Astrocyte (in vitro differentiated cells and primary cell): ENCODE results near the gene KRTCAP2. TPM values are rescaled to one million over a fixed set of nuclear protein-coding genes. Genes with fewer than 3 reads are reported as not detected.

ENCODE experiments used
- DNase-seq: peaks from one replicate; pipeline ENCODE4 v3.0.0-alpha.2; 2010; ENCODE audit warnings: low read depth
- FAIRE-seq: peaks from 2 replicates; lab custom pipeline; 2011; peaks lifted over from hg19 to GRCh38; lab: Jason Lieb, UNC
- H2AFZ ChIP-seq: 2 replicates; pipeline ENCODE4 v1.6.0; 2012; ENCODE audit warnings: low read depth, low read length, inconsistent platforms
- H3K27ac ChIP-seq: 2 replicates; pipeline ENCODE4 v1.5.1; 2011; ENCODE audit warnings: low read depth, low read length, inconsistent platforms
- H3K27me3 ChIP-seq: 2 replicates; pipeline ENCODE4 v1.6.0; 2011; ENCODE audit warnings: low read length, inconsistent platforms; ENCODE audit not compliant: insufficient read depth
- H3K36me3 ChIP-seq: 2 replicates; pipeline ENCODE4 v1.5.1; 2011; ENCODE audit warnings: low read length, inconsistent platforms; ENCODE audit not compliant: insufficient read depth
- H3K4me1 ChIP-seq: 2 replicates; pipeline ENCODE4 v1.5.1; 2011; ENCODE audit warnings: low read length, inconsistent platforms; ENCODE audit not compliant: insufficient read depth
- H3K4me2 ChIP-seq: 2 replicates; pipeline ENCODE4 v1.6.0; 2012; ENCODE audit warnings: low read length, inconsistent platforms
- H3K4me3 ChIP-seq: 2 replicates; pipeline ENCODE4 v1.5.1; 2011; ENCODE audit warnings: low read depth, mild to moderate bottlenecking, low read length, inconsistent platforms; ENCODE audit not compliant: insufficient read depth
- H3K79me2 ChIP-seq: 2 replicates; pipeline ENCODE4 v1.6.0; 2012; ENCODE audit warnings: mild to moderate bottlenecking, low read length, inconsistent platforms; ENCODE audit not compliant: insufficient read depth
- H3K9ac ChIP-seq: 2 replicates; pipeline ENCODE4 v1.6.0; 2012; ENCODE audit warnings: mild to moderate bottlenecking, low read length, inconsistent platforms
- H3K9me3 ChIP-seq: 2 replicates; pipeline ENCODE4 v1.5.1; 2012; ENCODE audit warnings: low read depth, mild to moderate bottlenecking, low read length, inconsistent platforms; ENCODE audit not compliant: insufficient read depth
- H4K20me1 ChIP-seq: 2 replicates; pipeline ENCODE4 v1.6.0; 2012; ENCODE audit warnings: low read length, inconsistent platforms; ENCODE audit not compliant: insufficient read depth
- H3K27ac Mint-ChIP-seq: one replicate; pipeline ENCODE4 v1.8.0; 2021; ENCODE audit warnings: mild to moderate bottlenecking, mixed read lengths; ENCODE audit not compliant: unreplicated experiment
- H3K27me3 Mint-ChIP-seq: one replicate; pipeline ENCODE4 v1.8.0; 2021; ENCODE audit warnings: low read depth, mixed read lengths; ENCODE audit not compliant: unreplicated experiment
- H3K36me3 Mint-ChIP-seq: one replicate; pipeline ENCODE4 v1.8.0; 2021; ENCODE audit warnings: low read depth, mixed read lengths; ENCODE audit not compliant: unreplicated experiment
- H3K4me1 Mint-ChIP-seq: one replicate; pipeline ENCODE4 v1.8.0; 2021; ENCODE audit warnings: low read depth, mixed read lengths; ENCODE audit not compliant: unreplicated experiment
- H3K4me3 Mint-ChIP-seq: one replicate; pipeline ENCODE4 v1.8.0; 2021; ENCODE audit warnings: mild to moderate bottlenecking, moderate library complexity, mixed read lengths; ENCODE audit not compliant: unreplicated experiment
- H3K9me3 Mint-ChIP-seq: one replicate; pipeline ENCODE4 v1.8.0; 2021; ENCODE audit warnings: mild to moderate bottlenecking, mixed read lengths; ENCODE audit not compliant: unreplicated experiment
- CTCF ChIP-seq: IDR thresholded peaks from 2 replicates; pipeline ENCODE4 v1.5.1; 2011; ENCODE audit warnings: low read depth, mild to moderate bottlenecking, inconsistent platforms, low read length, moderate library complexity; ENCODE audit not compliant: insufficient read depth
- EZH2 ChIP-seq: IDR thresholded peaks from 2 replicates; pipeline ENCODE4 v1.6.1; 2012; ENCODE audit warnings: mild to moderate bottlenecking, low read length, inconsistent platforms; ENCODE audit not compliant: insufficient read depth
- total RNA-seq: library from RNA; stranded (reverse); gene quantifications from 2 replicates; pipeline ENCODE4 v1.2.1, GENCODE V29; 2021

Gene KRTCAP2
- total RNA-seq, 1 donor from 2014 or later: 161 TPM

DNA sequence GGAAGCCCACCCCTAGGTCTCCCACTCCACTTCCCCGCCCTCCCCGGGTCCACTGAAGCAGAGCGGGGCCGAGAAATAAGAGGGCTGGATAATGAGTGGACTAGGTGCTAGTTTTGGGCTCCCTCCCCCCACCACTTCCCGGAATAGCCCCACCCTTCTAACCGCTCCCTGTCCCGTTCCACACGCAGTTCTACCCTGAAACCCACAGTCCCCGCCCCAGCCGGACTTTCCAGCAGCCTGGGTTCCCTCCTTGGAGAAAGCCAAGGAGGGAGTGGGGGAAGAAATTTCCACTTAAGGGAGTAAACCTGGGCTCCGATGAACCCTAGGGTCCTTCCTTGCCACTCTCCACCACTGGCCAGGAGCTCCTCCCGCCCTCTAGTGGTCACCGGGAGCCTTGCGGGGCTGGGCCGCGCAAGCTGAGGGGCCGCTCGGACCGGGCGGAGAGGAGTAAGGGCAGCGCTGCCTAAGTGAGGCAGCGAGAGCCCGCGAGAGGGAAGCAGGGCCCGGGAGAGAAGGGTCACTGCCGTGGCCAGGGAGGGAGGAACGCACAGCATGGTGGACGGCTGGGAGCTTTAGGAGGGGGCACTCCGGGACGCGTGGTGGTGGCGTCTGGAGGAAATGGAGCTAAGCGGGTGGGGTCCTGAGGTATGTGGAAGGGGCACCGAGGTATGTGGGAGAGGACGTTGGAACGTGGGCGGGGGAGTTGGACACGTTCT is 20.3 kb upstream of the KRTCAP2 start:
- no peaks in the 10 kb centered on the region for H3K27me3 Mint-ChIP-seq

GRCh38 chr1:155192346-155193274 is 19.5 kb upstream of the KRTCAP2 start:
- peak overlapping the region; percentile 100 for H3K27ac Mint-ChIP-seq
- Histone ChIP-seq H3K4me1 (peaks cover 30% of the 10 kb centered on the region), H3K36me3 (peaks cover 3% of the 10 kb centered on the region)

More for the DNA sequence above, 20.3 kb upstream of the KRTCAP2 start:
- peak overlapping the region; percentile 79 for H2AFZ ChIP-seq
- DNase-seq: peak; percentile 82
- peaks cover 2% of the 10 kb centered on the region for H3K9me3 Mint-ChIP-seq
- peak overlapping the region; percentile 68 for H3K4me3 ChIP-seq
- H3K27ac ChIP-seq: peak overlapping the region; percentile 80
- H3K4me1 Mint-ChIP-seq: peaks cover 20% of the 10 kb centered on the region
- peaks cover 18% of the 10 kb centered on the region for H3K79me2 ChIP-seq
- no peak for FAIRE-seq
- H3K4me2 ChIP-seq: peak overlapping the region; percentile 94
- no peaks in the 10 kb centered on the region for H3K27me3 ChIP-seq
- TF ChIP-seq EZH2 (no peak), CTCF (peak; percentile 89)
- H3K36me3 ChIP-seq: peaks cover 5% of the 10 kb centered on the region
- peak overlapping the region; percentile 88 for H3K4me3 Mint-ChIP-seq
- no peaks in the 10 kb centered on the region for H3K9me3 ChIP-seq
- peaks cover 30% of the 10 kb centered on the region for H3K4me1 ChIP-seq
- H3K9ac ChIP-seq: peak overlapping the region; percentile 85
- H3K27ac Mint-ChIP-seq: peak overlapping the region; percentile 100
- peaks cover 14% of the 10 kb centered on the region for H4K20me1 ChIP-seq
- peaks cover 13% of the 10 kb centered on the region for H3K36me3 Mint-ChIP-seq

More at GRCh38 chr1:155192346-155193274, 19.5 kb upstream of the KRTCAP2 start:
- Mint-ChIP-seq H3K9me3 (peaks cover 4% of the 10 kb centered on the region), H3K36me3 (peaks cover 9% of the 10 kb centered on the region), H3K4me1 (peaks cover 20% of the 10 kb centered on the region), H3K4me3 (peak overlapping the region; percentile 62), H3K27me3 (peaks cover 1% of the 10 kb centered on the region)
- Histone ChIP-seq H3K27me3 (no peaks in the 10 kb centered on the region), H2AFZ (peak overlapping the region; percentile 79), H3K27ac (peak overlapping the region; percentile 80), H3K4me3 (no peak overlapping the region), H3K9me3 (no peaks in the 10 kb centered on the region), H3K79me2 (peaks cover 18% of the 10 kb centered on the region), H4K20me1 (peaks cover 6% of the 10 kb centered on the region), H3K9ac (peak overlapping the region; percentile 85), H3K4me2 (peak overlapping the region; percentile 94)
- TF ChIP-seq EZH2: no peak
- no peak for TF ChIP-seq CTCF
- FAIRE-seq (no peak), DNase-seq (no peak)
